OCI-LY1 (cell line): ENCODE results near the gene HEXD.

Experiments
- H2AFZ ChIP-seq: fragments of 200-600 bp; sonication (generic), shearing (Covaris generic); 2 replicates; pipeline ENCODE4 v1.6.0; 2014; ENCODE audit warnings: antibody characterized with exemption, mild to moderate bottlenecking, low read length
- H3F3A ChIP-seq: fragments of 200-600 bp; sonication (generic), shearing (Covaris generic); 2 replicates; pipeline ENCODE4 v1.6.0; 2014; ENCODE audit warnings: mild to moderate bottlenecking, antibody characterized with exemption, low read length, moderate library complexity; ENCODE audit not compliant: insufficient read depth
- H3K27ac ChIP-seq: fragments of 200-600 bp; sonication (generic); 2 replicates; pipeline ENCODE4 v1.5.1; 2014; ENCODE audit warnings: low read length, mixed run types, mild to moderate bottlenecking, low read depth; ENCODE audit not compliant: poor library complexity, severe bottlenecking
- H3K27me3 ChIP-seq: fragments of 200-600 bp; sonication (generic); 2 replicates; pipeline ENCODE4 v1.6.0; 2014; ENCODE audit warnings: antibody characterized with exemption, mild to moderate bottlenecking, low read length, moderate library complexity; ENCODE audit not compliant: insufficient read depth
- H3K36me3 ChIP-seq: fragments of 200-600 bp; sonication (generic); 2 replicates; pipeline ENCODE4 v1.6.1; 2014; ENCODE audit warnings: mild to moderate bottlenecking, antibody characterized with exemption, low read length, moderate library complexity, mixed read lengths; ENCODE audit not compliant: insufficient read depth
- H3K4me1 ChIP-seq: fragments of 200-600 bp; sonication (generic); 2 replicates; pipeline ENCODE4 v1.5.1; 2014; ENCODE audit warnings: mild to moderate bottlenecking, low read length, moderate library complexity; ENCODE audit not compliant: insufficient read depth, severe bottlenecking
- H3K4me2 ChIP-seq: fragments of 200-600 bp; sonication (generic), shearing (Covaris generic); 2 replicates; pipeline ENCODE4 v1.6.1; 2014; ENCODE audit warnings: low read length
- H3K4me3 ChIP-seq: fragments of 200-600 bp; sonication (generic); 2 replicates; pipeline ENCODE4 v1.5.1; 2014; ENCODE audit warnings: low read length, low read depth, mild to moderate bottlenecking, mixed read lengths; ENCODE audit not compliant: poor library complexity, severe bottlenecking
- H3K79me2 ChIP-seq: fragments of 200-600 bp; shearing (Covaris generic); 2 replicates; pipeline ENCODE4 v1.6.1; 2016; ENCODE audit warnings: mixed run types, low read length, mixed read lengths; ENCODE audit not compliant: insufficient read depth
- H3K9ac ChIP-seq: fragments of 200-600 bp; sonication (generic), shearing (Covaris generic); 2 replicates; pipeline ENCODE4 v1.6.1; 2014; ENCODE audit warnings: mild to moderate bottlenecking, low read length, mixed read lengths
- H3K9me2 ChIP-seq: fragments of 200-600 bp; sonication (generic), shearing (Covaris generic); 2 replicates; pipeline ENCODE4 v1.6.1; 2014; ENCODE audit warnings: low read depth, mild to moderate bottlenecking, low read length, mixed read lengths
- H3K9me3 ChIP-seq: fragments of 200-600 bp; shearing (Covaris generic); 2 replicates; pipeline ENCODE4 v1.6.1; 2014; ENCODE audit warnings: low read length, mixed read lengths
- H4K20me1 ChIP-seq: fragments of 200-600 bp; sonication (generic), shearing (Covaris generic); 2 replicates; pipeline ENCODE4 v1.6.0; 2016; ENCODE audit warnings: mild to moderate bottlenecking, low read length; ENCODE audit not compliant: insufficient read depth
- EZH2 ChIP-seq: fragments of 200-600 bp; sonication (generic), shearing (Covaris generic); IDR thresholded peaks from 2 replicates; pipeline ENCODE4 v1.8.0; 2017; ENCODE audit warnings: borderline replicate concordance, mixed run types, mild to moderate bottlenecking, antibody characterized with exemption, low read length, moderate library complexity, mixed read lengths
- TF ChIP-seq, protein P1 (sequence below): fragments of 200-600 bp; sonication (generic), shearing (Covaris generic); IDR thresholded peaks from 2 replicates; pipeline ENCODE4 v1.5.1; 2017; ENCODE audit warnings: mild to moderate bottlenecking, antibody characterized with exemption, low read length, moderate library complexity, mixed read lengths

The HEXD gene

DNA sequence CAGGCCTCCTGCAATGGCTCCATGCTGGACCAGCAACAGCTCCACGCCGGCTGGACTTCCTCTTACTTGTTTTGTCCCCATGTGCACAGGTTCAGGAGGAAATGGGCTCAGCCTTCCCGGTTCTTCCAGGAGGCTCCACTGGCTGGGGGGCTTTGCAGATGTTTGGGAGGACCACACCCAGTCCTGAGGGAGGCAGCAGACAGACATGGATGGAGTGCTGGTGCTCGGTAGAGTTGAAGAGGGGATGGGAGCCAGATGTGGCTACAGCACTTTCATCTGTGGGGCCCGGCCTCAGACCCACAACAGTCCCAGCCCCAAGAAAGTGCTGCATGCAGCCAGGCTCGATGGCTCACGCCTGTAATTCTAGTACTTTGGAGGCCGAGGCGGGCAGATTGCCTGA, 62.2 kb downstream of the HEXD start:
- H3K36me3 ChIP-seq = peaks cover 76% of the 10 kb centered on the region

DNA sequence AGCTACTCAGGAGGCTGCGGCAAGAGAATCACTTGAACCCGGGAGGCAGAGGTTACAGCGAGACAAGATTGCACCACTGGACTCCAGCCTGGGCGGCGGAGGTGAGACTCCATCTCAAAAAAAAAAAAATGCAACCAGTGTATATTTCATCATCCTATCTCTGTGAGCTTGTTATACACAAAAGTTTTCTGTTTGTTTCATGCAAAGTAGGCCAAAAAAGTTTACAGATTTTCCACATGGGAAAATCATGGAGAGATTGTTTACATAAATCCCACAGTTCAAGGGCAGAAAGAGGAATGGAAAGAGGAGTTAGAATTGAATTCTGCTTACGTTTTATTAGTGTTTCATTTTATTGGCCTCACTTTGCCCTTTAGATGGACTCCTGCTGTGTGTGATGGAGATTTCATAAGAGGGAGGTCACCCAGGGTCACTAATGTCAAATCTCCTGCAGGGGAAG, 65.1 kb downstream of the HEXD start:
- H2AFZ ChIP-seq = no peak overlapping the region
- TF ChIP-seq, protein P1, sequence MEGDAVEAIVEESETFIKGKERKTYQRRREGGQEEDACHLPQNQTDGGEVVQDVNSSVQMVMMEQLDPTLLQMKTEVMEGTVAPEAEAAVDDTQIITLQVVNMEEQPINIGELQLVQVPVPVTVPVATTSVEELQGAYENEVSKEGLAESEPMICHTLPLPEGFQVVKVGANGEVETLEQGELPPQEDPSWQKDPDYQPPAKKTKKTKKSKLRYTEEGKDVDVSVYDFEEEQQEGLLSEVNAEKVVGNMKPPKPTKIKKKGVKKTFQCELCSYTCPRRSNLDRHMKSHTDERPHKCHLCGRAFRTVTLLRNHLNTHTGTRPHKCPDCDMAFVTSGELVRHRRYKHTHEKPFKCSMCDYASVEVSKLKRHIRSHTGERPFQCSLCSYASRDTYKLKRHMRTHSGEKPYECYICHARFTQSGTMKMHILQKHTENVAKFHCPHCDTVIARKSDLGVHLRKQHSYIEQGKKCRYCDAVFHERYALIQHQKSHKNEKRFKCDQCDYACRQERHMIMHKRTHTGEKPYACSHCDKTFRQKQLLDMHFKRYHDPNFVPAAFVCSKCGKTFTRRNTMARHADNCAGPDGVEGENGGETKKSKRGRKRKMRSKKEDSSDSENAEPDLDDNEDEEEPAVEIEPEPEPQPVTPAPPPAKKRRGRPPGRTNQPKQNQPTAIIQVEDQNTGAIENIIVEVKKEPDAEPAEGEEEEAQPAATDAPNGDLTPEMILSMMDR = no peak
- TF ChIP-seq EZH2 = no peak
- no peak overlapping the region for H3K9ac ChIP-seq
- no peak overlapping the region for H3K27ac ChIP-seq
- H3K9me2 ChIP-seq = no peaks in the 10 kb centered on the region
- no peaks in the 10 kb centered on the region for H3K27me3 ChIP-seq
- no peaks in the 10 kb centered on the region for H3K9me3 ChIP-seq
- H3K4me1 ChIP-seq = peaks cover 16% of the 10 kb centered on the region
- no peak overlapping the region for H3K4me2 ChIP-seq
- H3K4me3 ChIP-seq = no peak overlapping the region
- H3F3A ChIP-seq = no peaks in the 10 kb centered on the region
- no peaks in the 10 kb centered on the region for H3K79me2 ChIP-seq
- peaks cover 87% of the 10 kb centered on the region for H3K36me3 ChIP-seq
- no peaks in the 10 kb centered on the region for H4K20me1 ChIP-seq

More for the DNA sequence above, 62.2 kb downstream of the HEXD start:
- H4K20me1 ChIP-seq = no peaks in the 10 kb centered on the region
- no peak overlapping the region; the same call in 1 of the 2 replicates for H3K9ac ChIP-seq
- no peaks in the 10 kb centered on the region for H3F3A ChIP-seq
- no peak overlapping the region for H3K4me3 ChIP-seq
- no peak overlapping the region for H3K4me2 ChIP-seq
- H3K9me2 ChIP-seq = no peaks in the 10 kb centered on the region
- H2AFZ ChIP-seq = no peak overlapping the region
- H3K27ac ChIP-seq = peak overlapping the region; percentile 57
- H3K27me3 ChIP-seq = no peaks in the 10 kb centered on the region
- H3K9me3 ChIP-seq = no peaks in the 10 kb centered on the region
- H3K79me2 ChIP-seq = no peaks in the 10 kb centered on the region
- TF ChIP-seq, protein P1 = no peak
- TF ChIP-seq EZH2 = no peak
- peaks cover 16% of the 10 kb centered on the region for H3K4me1 ChIP-seq

DNA sequence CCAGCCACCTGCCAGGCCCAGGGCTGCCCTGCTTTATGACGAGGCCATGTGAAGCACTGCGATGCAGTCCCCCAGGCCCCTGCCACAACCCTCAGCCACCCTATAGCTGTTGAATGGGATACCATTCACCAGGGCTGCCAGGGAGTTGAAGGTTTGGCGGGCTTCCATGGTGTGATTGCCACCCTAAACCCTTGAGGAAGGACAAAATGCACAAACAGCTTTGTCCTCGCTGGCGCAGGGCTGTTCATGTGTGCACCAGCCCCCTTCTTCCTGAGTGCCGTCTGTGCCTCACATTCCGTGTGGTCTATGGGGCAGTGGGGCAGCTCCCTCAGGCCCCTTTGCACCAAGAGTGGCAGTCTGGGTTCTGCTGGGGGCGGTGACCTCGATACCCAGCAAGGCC, 65.7 kb downstream of the HEXD start:
- H3K4me1 ChIP-seq = peaks cover 19% of the 10 kb centered on the region
- H4K20me1 ChIP-seq = no peaks in the 10 kb centered on the region
- TF ChIP-seq, protein P1 = no peak
- no peak for TF ChIP-seq EZH2
- H3K27me3 ChIP-seq = no peaks in the 10 kb centered on the region
- H3K27ac ChIP-seq = no peak overlapping the region
- H3K9me3 ChIP-seq = no peaks in the 10 kb centered on the region
- no peak overlapping the region for H3K4me3 ChIP-seq
- no peak overlapping the region for H3K9ac ChIP-seq
- no peaks in the 10 kb centered on the region for H3K9me2 ChIP-seq
- peaks cover 86% of the 10 kb centered on the region for H3K36me3 ChIP-seq
- no peak overlapping the region for H2AFZ ChIP-seq
- no peak overlapping the region for H3K4me2 ChIP-seq
- no peaks in the 10 kb centered on the region for H3F3A ChIP-seq
- no peaks in the 10 kb centered on the region for H3K79me2 ChIP-seq
